SK-MEL-5 (cell line): ENCODE data around the gene UST. TPM values are rescaled to one million over a fixed set of nuclear protein-coding genes. Genes with fewer than 3 reads are reported as not detected.
"Not testable (repeated sequence)": the region's sequence is repeated elsewhere in the genome, so short reads cannot be mapped to it uniquely, and the experiment has no call there.

ENCODE experiments used
- DNase-seq: peaks from one replicate; pipeline ENCODE4 v3.0.0-alpha.2; 2016; ENCODE audit warnings: low read depth, low spot score
- in situ Hi-C: cut with HindIII; loops from 2 replicates; pipeline ENCODE4 v1.10.0; 2016; ENCODE audit warnings: low sequenced_read_pairs, high pct_unique_total_duplicates, low pct_unique_long_range_greater_than_20kb
- total RNA-seq: library from RNA; depleted of rRNA; stranded (reverse); fragments of >200 nt; shearing (Covaris generic); gene quantifications from 2 replicates; pipeline ENCODE4 v1.2.3, GENCODE V29; 2014

Gene UST
- total RNA-seq, 1 experiment from 2014 or later = 15.0 TPM

DNA sequence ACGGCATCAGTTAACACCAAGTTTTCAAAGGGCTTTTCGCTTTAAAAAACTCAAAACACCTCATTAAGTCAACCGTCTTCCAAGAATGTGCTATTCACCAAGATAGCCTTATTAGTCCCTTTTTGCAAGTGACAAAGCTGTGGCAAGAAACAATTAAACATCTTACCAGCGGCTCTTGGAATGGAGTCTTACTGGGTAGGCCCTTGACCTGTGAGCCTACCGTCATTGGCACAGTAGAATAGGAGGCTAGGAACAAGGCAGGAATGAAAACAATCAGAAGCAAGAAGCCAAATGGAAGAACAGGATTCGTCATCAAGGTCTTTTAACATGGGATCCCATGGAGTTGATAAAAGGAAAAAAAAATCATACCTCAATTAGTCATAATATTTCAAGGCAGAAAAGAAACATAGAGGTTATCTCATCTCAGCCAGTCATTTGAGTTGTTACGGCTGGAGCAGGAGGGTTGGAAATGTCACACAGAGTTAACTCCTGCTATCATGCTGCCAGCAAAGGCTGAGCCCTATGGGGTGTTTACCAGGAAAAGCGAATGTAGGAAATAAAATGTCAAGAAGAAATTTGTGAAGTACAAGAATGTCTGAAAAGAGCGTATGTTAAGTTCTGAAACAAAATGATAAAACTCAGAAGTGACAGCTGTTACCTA, 236.4 kb downstream of the UST start:
- no peak for DNase-seq
- in situ Hi-C loops = no loop called here

DNA sequence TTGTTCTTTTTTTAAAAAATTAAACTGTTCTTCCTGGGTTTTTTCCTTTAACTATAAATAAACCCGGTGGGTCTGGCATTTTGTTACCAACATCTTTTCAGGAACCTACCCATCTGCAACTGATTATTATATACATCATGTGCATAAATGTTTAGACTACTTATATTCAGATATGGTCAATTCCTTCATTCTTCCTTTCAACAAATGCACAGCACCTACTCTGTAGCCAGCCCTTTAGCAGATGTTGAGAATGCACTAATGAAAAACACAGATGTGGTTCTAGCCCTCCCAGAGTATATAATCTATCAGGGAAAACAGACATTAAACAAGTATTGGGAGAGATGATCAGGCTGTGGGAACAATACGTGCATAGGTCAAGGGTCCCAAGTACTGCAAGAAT, 237.1 kb downstream of the UST start:
- in situ Hi-C loops = no loop called here
- no peak for DNase-seq

DNA sequence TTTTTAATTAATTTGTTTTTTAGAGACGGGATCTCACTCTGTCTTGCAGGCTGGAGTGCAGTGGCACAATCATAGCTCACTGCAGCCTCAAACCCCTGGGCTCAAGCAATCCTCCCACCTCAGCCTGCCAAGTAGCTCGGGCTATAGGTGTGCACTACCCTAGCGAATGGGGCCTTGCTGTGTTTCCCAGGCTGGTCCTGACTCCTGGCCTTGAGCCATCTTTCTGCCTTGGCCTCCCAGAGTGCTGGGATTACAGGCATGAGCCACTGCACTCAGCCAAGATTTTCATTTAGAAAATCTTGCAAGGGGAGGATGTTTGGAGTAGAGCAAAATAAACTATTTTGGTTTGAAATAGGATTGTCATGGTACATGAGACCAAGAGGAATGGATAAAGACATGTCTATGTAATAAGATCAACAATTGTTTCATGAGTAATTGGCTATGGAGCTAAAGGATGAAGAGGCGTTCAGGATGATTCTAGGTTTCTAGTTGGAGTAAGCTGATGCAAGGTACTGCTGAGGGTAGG, 237.8 kb downstream of the UST start:
- DNase-seq = no peak
- in situ Hi-C loops = no loop called here

- in situ Hi-C loops = no loop called here
- DNase-seq = no peak
Measured at GRCh38 chr6:148985499-148985898, 238.7 kb downstream of the UST start.

DNA sequence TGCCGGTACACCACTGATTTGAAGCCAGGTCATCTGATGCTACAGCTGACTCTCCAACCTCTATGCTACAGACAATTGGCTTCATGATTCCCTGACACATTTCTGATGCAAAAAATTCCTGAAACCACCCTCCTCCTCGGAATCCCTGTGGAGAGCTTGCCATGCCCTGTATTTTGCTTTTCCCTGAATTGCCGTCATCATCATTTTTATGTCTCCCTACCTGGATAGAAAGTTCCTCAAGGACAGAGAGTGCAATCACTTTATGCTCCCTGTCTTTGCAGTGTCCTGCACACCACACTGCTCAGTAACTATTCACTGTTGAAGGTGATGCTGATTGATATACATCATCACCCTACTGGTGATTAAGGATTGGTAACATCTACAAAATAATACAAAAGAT, 239.8 kb downstream of the UST start:
- DNase-seq = no peak
- in situ Hi-C loops = no loop called here

GRCh38 chr6:148987982-148988381, 241.2 kb downstream of the UST start:
- no peak for DNase-seq
- in situ Hi-C loops = no loop called here

DNA sequence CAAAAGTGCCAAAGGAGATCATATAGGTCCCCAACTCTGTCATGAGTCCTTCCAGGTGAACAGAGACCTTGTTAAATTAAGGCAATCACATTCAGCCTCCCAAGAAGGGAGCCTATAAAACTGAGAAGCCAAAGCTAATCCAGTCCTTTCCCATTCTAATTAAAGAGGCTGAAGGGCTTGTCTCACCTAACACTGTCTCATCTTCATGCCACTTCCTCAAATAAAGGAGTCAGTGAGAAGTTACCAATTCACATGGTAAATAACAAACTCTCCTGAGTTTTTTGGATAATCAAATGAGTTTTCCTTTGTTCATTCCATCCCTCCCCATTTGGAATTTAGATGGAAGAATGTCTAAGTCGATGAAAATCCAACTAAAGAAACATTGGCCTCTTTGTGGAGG, 242.8 kb downstream of the UST start:
- in situ Hi-C loops = no loop called here
- no peak for DNase-seq

DNA sequence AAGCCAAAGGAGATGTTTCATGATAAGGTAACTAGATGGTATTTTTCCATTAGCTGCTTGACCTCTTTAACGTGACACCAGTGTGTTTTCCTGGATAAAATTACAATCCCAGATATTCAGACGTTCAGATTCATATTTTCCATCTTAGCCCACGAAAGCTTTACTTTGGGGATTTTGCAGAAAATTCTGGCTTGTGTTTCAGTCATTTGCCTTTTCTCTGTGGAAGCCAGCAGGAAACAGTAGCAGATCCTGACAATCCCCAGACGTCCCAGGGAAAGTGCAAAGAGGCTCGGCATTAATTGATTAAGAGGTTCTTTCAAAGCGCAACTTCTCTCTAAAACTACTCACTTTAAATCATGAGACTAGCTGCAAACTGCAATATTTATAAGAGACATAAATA, 243.6 kb downstream of the UST start:
- DNase-seq = no peak
- in situ Hi-C loops = no loop called here

DNA sequence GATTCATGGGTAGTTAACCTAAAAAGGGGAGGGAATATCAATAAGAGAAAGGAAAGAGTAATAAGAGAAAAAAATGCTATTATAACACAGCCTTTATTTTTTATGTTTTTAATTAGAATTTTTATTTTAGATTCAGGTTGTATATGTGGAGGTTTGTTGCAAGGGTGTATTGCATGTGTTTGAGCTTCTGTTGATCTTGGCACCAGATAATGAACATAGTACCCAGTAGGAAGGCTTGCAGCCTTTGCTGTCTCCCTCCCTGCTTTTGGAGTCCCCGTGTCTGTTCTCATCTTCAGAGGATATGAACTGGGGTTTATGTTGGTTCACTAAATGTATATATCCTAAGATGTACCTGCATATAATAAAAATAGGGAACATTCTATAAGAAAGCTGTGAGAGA, 250.0 kb downstream of the UST start:
- DNase-seq = no peak
- in situ Hi-C loops = no loop called here

- DNase-seq = peak; percentile 0
- in situ Hi-C loops = no loop called here
Measured at GRCh38 chr6:148997865-148998264, 251.0 kb downstream of the UST start.

GRCh38 chr6:148998704-148999103, 251.9 kb downstream of the UST start:
- DNase-seq = no peak
- in situ Hi-C loops = no loop called here

DNA sequence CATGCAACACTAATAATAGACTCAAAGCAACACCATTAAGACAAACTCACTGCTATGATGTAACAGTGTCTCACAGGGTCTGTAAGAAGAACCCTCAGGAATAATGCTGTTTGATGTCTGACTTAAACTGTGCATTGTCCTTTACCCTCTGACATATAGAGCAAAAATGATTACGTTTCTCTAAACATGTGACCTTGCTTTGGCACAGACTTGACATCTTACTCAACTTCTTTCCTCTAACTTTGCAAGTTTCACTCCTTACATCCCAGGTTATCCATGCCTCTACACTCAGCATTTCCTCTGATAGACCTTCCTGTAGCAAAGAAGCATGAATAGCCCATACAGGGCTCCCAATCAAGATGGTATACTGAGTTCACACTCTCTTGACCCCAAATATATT, 252.7 kb downstream of the UST start:
- DNase-seq = no peak
- in situ Hi-C loops = no loop called here

GRCh38 chr6:148999929-149000468, 253.2 kb downstream of the UST start:
- DNase-seq = no peak
- in situ Hi-C loops = no loop called here

DNA sequence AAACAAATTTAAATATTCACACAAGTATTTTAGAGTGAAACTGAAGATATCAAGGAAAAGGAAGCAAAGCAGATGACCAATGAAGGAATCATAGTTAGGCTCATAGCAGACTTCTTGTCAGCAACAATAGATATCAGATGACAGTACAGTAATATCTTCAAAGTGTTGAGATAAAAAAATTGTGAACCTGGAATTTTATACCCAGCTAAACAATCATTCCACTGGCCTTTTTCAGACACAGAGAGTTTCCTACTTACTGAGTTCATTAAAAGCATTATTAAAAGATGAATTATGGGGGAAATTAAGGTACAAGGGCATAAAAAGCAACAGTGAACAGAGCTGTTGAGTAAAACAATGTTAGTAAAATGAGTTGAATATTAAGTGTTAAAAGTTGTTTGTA, 254.6 kb downstream of the UST start:
- in situ Hi-C loops = no loop called here
- no peak for DNase-seq

DNA sequence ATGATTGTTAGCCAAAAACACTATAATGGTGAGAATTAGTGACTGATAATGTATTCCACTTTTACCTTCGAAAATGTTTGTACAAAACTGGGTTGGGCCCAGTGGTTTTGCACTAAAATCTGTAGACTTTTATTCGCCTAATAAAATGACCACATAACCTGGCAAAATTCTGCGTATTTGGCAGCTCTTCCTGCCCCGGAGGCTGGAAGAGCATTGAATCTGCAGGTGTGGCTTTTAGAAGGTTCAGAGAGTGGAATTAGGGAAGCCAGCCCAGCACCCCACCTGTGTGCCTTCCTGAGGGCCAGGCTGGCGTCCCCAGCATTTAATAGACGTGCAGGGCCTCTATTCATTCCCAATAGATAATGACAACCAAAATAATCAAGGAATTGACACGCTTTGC, 256.7 kb downstream of the UST start:
- in situ Hi-C loops = no loop called here
- DNase-seq = no peak

GRCh38 chr6:149004664-149005063, 257.8 kb downstream of the UST start:
- DNase-seq = no peak
- in situ Hi-C loops = no loop called here

- DNase-seq, in situ Hi-C loops: not testable (repeated sequence)
Measured at GRCh38 chr6:149006236-149006635, 259.4 kb downstream of the UST start.

- in situ Hi-C loops = no loop called here
Measured at GRCh38 chr6:149006671-149007070, 259.8 kb downstream of the UST start.

DNA sequence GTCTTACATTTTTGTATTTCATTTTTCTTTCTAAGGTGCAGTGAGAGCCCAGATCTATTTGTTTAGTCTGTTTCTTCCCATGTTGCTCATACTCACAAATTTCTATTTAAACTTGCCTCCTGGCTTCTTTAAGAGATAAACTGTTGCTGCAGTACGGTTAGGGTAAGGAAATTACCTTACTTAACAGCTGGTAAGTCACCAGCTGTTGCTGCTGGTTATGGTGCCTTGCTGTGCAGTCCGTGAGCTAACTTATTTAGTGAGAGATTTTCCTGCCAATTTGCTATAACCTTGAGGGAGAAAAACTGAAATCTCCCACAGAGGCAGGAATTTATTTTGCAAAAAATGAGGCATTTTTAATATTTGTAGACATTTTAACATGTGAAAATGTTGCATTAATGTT, 261.0 kb downstream of the UST start:
- DNase-seq = no peak
- in situ Hi-C loops = no loop called here

More at GRCh38 chr6:149006671-149007070, 259.8 kb downstream of the UST start:
- DNase-seq = no peak
